ENCODE data around the gene SBNO2.

SBNO2 gene

DNA sequence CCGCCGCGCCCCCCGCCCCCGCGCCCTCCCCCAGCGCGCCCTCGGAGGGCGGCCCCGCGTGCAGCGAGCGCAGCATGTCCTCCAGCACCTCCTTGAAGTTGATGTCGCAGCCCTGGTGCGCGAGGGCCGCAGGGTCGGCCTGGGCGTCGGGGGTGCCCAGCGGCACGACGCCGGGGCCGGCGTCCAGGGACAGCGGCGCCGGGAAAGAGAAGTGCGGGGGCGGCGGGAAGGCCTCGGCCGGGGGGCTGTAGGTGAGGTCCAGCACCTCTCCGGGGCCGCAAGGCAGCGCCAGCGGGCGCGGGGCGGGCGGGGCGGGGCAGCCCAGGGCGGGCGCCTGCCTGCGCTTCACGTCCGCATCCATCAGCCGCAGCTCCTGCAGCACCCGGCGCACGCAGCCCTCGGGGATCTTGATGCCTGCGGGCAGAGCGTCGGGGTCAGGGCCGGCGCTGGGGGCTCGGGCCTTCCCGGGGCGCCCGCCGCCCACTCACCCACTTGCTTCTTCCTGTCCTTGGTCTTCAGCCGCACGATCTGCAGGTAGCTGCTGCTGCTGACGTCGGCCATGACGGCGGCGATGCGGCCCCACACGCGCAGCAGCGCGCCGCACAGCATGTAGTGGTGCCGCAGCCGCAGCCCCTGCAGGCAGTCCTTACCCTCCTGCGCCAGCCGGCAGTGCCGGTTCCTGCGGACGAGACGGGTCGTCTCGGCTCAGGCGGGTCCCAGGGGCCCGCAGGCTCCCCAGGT, 65.6 kb downstream of the SBNO2 start:
- in situ Hi-C loops (cut with MboI; ENCODE audit: low sequenced_read_pairs) = no loop called here

DNA sequence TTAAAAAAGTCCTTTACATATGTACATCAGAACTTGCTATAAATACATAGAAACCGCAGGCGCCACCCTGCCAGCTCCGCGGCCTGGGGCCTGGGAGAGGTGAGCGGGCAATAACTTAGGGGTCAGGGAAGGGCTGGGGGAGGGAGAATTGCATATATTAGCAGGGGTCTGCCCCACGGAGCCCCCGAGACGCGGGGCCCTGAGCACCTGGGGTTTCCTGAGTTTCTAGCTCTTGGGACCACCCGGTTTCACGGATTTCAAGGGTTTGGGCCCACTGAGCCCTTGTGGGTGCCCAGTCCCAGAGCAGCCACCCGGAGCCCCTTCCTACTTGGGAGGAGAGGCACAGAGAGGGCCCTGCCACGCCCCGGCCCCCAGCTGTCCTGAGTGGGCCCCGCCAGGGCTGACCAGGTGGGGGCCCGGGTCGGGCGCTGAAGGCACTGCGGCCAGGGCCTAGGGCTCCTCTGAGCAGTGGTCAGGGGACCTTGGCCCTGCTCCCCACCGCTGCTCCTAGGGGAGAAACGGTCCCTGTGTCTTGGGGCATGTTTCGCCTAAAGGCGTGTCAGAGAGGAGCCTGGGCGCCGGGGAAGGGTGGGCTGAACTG, 66.3 kb downstream of the SBNO2 start:
- in situ Hi-C loops (cut with MboI; ENCODE audit: low sequenced_read_pairs) = no loop called here

- in situ Hi-C loops (cut with MboI; ENCODE audit: low sequenced_read_pairs) = no loop called here
Measured at GRCh38 chr19:1106841-1107660, 67.0 kb downstream of the SBNO2 start.

DNA sequence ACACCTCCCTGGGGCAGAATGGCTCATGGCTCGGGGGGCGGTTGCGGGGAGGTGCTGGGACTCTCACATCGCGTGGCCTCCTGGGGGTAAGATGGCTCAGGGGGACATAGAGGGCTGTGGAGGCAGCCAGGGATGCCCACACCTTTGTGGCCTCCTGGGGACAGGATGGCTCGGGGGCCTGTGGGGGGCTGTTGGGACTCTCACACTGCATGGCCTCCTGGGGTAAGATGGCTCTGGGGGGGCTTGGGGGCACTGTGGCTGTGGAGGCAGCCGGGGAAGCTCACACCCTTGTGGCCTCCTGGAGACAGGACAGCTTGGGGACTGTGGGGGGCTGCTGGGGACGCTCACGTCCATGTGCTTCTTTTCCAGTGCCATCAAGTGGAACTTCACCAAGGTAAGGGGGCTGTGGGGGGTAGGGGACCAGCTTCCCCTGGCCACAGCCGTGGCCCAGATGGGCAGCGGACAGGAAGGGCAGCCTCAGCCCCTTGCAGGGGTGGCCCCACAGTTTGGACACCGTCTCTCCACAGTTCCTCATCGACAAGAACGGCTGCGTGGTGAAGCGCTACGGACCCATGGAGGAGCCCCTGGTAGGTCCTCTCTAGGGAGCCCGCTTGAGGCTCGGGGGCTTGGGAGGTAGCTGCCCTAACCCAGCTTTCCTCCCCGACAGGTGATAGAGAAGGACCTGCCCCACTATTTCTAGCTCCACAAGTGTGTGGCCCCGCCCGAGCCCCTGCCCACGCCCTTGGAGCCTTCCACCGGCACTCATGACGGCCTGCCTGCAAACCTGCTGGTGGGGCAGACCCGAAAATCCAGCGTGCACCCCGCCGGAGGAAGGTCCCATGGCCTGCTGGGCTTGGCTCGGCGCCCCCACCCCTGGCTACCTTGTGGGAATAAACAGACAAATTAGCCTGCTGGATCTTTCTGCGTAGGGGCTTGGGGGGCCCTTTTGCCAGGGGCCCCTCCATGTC, 67.9 kb downstream of the SBNO2 start:
- in situ Hi-C loops (cut with MboI; ENCODE audit: low sequenced_read_pairs) = no loop called here

DNA sequence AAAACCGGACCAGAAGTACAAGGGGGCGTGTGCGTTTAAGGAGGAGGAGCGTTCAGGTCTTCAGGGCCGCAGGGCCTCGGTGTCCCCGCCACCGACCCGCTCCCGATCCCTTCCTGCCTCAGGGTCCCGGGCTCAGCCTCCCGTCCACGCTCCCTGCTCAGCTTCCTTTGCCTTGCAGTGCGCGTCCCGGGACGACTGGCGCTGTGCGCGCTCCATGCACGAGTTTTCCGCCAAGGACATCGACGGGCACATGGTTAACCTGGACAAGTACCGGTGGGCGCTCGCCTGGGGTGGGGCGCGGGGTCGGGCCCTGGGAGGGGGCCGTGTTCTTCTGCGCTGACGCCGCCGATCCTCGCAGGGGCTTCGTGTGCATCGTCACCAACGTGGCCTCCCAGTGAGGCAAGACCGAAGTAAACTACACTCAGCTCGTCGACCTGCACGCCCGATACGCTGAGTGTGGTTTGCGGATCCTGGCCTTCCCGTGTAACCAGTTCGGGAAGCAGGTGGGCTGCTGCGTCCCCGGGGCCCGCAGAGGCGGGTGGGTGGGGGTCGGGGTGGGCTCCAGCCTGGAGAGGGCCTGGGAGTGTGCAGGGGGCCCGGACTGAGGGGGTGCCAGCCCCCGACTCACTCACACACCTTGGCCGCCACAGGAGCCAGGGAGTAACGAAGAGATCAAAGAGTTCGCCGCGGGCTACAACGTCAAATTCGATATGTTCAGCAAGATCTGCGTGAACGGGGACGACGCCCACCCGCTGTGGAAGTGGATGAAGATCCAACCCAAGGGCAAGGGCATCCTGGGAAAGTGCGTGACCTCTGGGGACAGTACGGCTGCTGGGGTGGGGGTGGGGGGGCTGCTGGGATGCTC, 68.8 kb downstream of the SBNO2 start:
- in situ Hi-C loops (cut with MboI; ENCODE audit: low sequenced_read_pairs) = no loop called here

DNA sequence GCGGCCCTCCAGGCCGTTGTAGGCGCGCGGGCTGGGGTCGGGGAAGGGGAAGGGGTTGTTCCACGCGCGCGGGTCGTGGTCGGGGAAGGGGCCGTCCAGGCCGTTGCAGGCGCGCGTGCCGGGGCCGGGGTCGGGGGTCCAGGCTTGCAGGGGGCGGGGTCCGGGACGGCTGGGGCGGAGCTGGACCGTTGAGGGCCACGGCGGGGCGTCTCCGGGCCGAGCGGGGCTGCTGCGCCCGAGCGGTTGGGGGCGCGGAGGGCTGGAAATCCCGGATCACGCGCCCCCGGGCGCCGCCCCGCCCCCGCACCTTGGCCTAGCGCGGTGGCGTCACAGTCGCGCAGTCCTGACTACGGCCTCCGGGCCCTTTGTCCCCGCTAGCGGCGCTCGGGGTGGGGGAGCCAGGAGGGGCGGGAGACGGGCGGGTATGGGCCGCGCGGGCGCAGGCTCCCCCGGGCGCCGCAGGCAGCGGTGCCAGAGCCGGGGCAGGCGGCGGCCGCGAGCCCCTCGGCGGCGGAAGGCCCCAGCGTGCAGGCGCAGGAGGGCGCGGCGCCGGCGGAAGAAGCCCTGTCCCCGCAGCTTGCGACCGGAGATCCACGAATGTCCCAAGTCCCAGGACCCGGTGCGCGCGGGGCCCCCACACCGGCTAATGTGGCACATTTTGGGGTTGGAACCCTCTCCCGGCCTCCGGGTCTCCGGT, 69.6 kb downstream of the SBNO2 start:
- in situ Hi-C loops (cut with MboI; ENCODE audit: low sequenced_read_pairs) = no loop called here

GRCh38 chr19:1103708-1104310, 70.3 kb downstream of the SBNO2 start, which contains the start of gene GPX4:
TSS of gene GPX4 (plus strand) at chr19:1103994. CDS start at chr19:1104044, 50 bp downstream.
- in situ Hi-C loops (cut with MboI; ENCODE audit: low sequenced_read_pairs) = no loop called here

DNA sequence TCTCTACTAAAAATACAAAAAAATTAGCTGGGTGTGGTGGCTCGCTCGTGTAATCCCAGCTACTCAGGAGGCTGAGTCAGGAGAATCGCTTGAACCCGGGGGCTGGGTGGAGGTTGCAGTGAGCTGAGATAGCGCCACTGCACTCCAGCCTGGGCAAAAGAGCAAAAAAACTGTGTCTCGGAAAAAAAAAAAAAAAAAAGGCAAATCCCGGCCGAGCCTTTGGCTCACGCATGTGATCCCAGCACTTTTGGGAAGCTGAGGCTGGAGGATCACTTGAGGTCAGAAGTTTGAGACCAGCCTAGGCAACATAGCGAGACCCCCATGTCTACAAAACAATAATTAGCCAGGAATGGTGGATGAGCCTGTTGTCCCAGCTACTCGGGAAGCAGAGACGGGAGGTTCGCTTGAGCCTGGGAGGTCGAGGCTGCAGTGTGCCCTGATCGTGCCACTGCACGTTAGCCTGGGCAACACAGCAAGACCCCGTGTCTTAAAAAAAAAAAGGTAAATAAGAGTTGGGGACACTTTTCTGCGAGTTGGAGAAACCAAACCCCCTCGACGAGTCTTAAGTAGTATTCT, 70.8 kb downstream of the SBNO2 start:
- in situ Hi-C loops (cut with MboI; ENCODE audit: low sequenced_read_pairs) = no loop called here

DNA sequence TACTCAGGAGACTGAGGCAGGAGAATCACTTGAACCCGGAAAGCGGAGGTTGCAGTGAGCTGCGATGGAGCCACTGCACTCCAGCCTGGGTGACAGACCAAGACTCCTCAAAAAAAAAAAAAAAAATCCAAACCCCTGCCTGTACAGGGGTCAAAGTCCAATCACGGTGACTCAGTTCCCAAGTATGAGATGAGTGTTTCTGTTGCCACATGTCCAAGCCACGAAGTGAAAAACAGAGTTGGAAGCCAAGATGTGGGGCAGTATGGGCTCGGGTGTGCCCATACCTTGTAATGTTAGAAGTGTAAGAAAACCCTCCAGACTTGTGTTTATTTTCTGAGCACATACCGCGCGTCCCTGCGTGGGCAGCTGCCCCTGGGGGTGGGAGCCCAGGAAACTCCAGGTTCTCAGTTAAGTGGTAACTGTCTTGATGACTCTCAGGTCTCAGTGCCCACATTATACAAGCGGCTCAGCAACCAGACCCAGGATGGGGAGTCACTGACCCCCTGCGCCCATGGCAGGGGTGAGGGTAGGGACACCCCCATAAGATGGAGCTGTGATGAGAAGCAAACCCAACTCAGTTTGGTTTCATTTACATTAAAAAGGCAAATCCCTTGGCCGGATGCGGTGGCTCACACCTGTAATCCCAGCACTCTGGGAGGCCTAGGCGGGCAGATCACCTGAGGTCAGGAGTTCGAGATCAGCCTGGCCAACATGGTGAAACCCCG, 71.5 kb downstream of the SBNO2 start:
- in situ Hi-C loops (cut with MboI; ENCODE audit: low sequenced_read_pairs) = no loop called here

GRCh38 chr19:1101337-1101698, 72.8 kb downstream of the SBNO2 start:
- in situ Hi-C loops (cut with MboI; ENCODE audit: low sequenced_read_pairs) = no loop called here

DNA sequence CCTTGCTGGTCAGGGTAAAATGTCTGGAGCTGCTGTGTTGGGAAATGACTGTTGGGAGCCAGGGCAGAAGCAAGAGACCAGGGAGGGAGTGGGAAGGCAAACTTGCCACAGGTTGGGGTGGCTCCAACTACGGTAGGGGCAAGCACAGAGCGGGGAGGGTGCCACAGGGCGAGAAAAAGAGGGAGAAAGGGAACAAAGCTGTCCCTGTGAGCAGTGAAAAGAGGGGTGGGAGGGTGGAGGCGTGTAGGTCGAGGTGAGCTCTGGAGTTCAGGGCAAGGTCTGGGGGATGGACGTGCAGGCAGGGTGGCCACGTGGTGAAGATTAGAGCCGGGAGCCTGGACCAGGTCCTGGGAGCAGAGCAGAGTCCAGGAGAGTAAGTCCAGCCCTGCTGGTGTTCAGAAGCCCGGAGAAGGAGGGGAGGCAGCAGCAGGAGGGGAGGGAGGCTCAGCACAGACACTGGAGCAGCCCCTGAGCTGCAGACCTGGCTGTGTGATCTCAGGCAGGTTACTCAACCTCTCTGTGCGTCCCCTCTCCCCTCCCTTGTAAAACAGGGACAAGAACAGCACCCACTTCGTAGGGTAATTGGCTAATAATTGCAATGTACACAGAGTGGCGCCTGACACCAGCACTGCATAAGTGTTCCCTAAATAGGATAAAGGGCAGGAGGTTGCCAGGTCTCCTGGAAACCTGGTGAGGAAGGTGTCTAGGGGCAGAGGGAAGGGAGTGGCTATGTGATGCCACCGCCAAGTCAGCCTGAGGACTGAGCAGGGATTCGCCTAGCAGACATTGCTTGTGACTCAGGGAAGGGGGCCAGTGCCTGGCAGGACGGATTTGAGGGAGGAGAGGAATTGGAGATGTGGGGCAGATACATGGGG, 75.7 kb downstream of the SBNO2 start:
- in situ Hi-C loops (cut with MboI; ENCODE audit: low sequenced_read_pairs) = no loop called here

GRCh38 chr19:1097810-1098176, 76.3 kb downstream of the SBNO2 start:
- in situ Hi-C loops (cut with MboI; ENCODE audit: low sequenced_read_pairs) = no loop called here

DNA sequence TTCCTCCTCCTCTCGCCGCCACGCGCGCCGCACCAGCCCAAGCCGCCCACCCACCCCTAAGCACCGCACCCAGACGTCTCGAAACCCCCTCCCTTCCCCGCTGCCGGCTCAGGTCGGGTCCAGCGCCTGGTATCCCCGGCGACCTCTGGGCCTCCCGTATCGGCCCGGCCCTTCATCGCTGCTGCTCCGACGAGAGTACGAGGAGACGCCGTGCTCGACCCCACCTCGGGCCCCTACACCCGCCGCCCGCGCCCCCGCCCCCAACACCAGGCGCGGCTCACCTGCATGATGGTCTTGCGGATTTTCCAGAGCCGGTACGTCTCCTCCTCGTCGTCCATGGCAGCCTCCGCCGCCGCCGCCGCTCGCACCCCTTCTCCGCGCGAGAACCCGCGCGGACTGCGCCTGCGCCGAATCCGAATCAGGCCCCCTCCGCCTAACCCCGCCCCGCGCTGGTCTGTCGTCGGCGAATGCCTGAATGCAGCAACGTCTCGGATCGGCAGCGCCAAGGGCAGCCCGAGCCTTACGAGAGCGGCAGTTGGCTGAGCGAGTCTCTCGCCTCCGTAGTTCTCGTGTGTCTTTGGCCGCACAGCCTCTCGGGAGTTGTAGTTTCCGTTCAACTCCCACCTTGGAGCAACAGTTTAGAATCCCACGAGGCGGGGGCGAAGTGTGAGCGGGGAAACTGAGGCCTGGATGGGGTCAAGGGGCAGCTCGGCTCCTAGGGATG, 78.9 kb downstream of the SBNO2 start, which contains the start of gene POLR2E:
TSS of gene POLR2E (minus strand) at position 398 of the 724 bp plus-strand sequence. CDS start at position 338, 60 bp downstream.
- in situ Hi-C loops (cut with MboI; ENCODE audit: low sequenced_read_pairs) = no loop called here

GRCh38 chr19:1094655-1094977, 79.5 kb downstream of the SBNO2 start:
- in situ Hi-C loops (cut with MboI; ENCODE audit: low sequenced_read_pairs) = no loop called here

- in situ Hi-C loops (cut with MboI; ENCODE audit: low sequenced_read_pairs) = no loop called here
Measured at GRCh38 chr19:1093811-1094553, 80.1 kb downstream of the SBNO2 start.

GRCh38 chr19:1093330-1093729, 80.7 kb downstream of the SBNO2 start:
- in situ Hi-C loops (cut with MboI; ENCODE audit: low sequenced_read_pairs) = no loop called here

All from HL-60/S4 (cell line).